ENCODE measurements around the gene DUSP5.
"Not testable (repeated sequence)": the region's sequence is repeated elsewhere in the genome, so short reads cannot be mapped to it uniquely, and the experiment has no call there.

Gene DUSP5

DNA sequence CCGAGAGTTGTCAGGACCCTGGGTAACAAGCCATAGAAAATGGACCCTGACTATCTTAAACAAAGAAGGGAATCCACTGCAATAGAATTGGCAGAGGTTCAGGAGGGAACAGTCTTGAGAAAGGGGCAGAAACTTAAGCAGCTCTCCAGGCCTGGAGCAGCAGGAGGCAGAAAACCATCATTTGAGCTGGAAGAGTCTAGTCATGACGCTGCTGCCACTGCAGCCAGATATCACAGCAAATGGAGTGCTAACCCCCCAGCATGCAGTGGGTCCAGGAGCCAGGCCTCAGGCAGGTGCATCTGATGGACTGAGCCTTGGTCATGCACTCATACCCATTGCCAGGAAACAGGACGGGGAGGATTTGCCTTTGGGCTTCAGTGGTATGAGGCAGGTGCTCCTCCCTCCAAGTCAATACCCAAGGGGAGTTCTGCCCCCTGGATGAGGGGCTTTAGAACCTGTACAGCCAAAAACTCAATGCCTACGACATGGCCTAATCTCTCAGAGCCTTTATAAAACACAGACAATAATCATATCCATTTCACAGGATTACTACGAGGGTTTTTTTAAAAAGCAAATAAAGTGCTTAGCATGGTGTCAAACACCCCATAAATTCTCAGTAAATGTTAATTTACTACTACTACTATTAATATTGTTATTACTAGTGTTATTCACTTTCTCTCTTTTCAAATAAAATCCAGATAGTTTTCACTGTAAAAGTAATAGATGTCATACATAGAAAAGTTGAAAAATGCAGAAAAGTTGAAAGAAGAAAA is 30.7 kb downstream of the DUSP5 start:
- Histone ChIP-seq H3K9me3 (ENCODE audit: low read length) (no peaks in the 10 kb centered on the region), H3K4me3 (ENCODE audit: low read depth in 1 of 2, low read length in 2 of 2) (no peak overlapping the region), H3K27ac (ENCODE audit: low read depth, low read length) (no peak overlapping the region), H3K9ac (ENCODE audit: low read length) (no peak overlapping the region), H3K36me3 (ENCODE audit: insufficient read depth, low read length) (no peaks in the 10 kb centered on the region), H3K27me3 (ENCODE audit: control insufficient read depth in 1 of 2, insufficient read depth in 2 of 2, low read length in 2 of 2) (peaks cover 0 to 7% of the 10 kb centered on the region in 2 donors), H3K4me1 (ENCODE audit: insufficient read depth, low read length) (no peaks in the 10 kb centered on the region)

DNA sequence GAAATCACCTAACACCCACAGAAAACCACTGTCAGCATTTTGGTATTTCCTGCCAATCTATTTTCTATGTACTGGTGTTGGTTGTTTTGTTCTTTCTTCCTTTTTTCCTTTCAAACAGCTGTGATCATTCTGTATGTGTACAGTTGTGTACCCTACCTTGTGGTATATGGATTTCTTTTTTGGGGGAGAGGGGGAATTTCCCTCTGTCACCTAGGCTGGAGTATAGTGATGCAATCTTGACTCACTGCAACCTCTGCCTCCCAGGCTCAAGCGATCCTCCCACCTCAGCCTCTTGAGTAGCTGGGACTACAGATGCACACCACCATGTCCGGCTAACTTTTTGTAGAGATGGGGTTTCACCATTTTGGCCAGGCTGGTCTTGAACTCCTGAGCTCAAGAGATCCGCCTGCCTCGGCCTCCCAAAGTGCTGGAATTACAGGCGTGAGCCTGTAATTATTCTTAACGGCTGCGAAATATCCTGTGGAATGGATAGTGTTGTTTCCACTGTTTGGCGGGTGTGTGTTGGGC is 31.4 kb downstream of the DUSP5 start:
- not testable (repeated sequence) for H3K4me3 ChIP-seq (ENCODE audit: low read depth in 1 of 2, low read length in 2 of 2); H3K4me1 ChIP-seq (ENCODE audit: insufficient read depth, low read length); H3K27ac ChIP-seq (ENCODE audit: low read depth, low read length); H3K9me3 ChIP-seq (ENCODE audit: low read length); H3K9ac ChIP-seq (ENCODE audit: low read length); H3K27me3 ChIP-seq (ENCODE audit: control insufficient read depth in 1 of 2, insufficient read depth in 2 of 2, low read length in 2 of 2); H3K36me3 ChIP-seq (ENCODE audit: insufficient read depth, low read length)

DNA sequence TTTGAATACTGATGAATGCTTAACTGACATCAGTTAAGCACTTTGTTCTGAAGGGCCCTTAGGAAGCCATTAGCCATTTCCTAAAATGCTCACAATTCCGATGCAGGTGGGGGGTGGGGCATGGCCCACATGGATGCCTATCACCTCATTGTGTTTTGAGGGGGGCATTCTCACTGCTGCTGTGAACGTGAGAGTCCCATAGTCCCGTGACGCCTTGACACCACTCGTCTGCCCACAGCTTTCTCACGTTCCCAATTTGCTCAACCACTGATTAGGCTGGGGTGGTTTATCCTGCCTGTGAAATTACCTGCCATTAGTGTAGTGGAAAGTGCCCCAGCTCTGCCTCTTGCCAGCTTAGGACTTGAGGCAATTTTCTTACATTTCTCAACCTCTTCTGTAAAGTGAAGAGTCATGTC is 31.9 kb downstream of the DUSP5 start:
- Histone ChIP-seq H3K4me1 (ENCODE audit: insufficient read depth, low read length) (no peaks in the 10 kb centered on the region), H3K27ac (ENCODE audit: low read depth, low read length) (no peak overlapping the region), H3K4me3 (ENCODE audit: low read depth in 1 of 2, low read length in 2 of 2) (no peak overlapping the region)

DNA sequence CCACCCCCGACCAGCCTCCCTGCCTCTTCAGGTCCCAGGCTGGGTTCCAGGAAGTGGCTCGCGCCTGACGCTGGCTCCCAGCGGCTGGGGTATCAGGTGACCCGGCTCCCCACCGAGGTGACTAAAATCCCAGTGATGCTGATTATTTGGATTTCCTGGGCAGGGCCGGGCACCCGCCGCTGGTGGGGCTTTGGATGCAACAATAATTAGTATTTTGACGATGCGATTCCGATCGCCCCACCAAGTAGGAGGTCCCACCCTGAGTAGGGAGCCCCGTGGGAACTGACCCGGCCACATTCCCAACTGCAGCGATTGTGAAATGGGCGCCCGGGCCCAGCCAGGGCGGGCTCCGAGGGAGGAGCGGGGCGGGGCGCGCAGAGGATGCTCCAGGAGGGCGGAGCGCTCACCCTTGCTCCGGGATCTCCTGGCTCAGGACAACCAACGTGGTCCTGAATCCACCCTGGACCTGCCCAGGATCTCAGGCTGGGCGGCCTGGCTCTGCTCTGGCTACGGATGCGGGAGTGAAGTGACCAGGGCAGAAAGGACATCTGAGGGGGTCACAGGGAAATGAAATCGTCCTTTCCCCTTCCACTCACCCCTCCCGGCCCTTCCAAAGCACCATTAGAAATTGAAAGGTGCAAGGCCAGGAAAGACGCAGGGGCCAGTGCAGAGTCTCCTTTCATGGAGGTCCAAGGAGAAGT is 32.6 kb downstream of the DUSP5 start:
- Histone ChIP-seq H3K4me1 (ENCODE audit: insufficient read depth, low read length) (no peaks in the 10 kb centered on the region), H3K27me3 (ENCODE audit: control insufficient read depth in 1 of 2, insufficient read depth in 2 of 2, low read length in 2 of 2) (peaks cover 0 to 7% of the 10 kb centered on the region in 2 donors), H3K27ac (ENCODE audit: low read depth, low read length) (no peak overlapping the region), H3K36me3 (ENCODE audit: insufficient read depth, low read length) (no peaks in the 10 kb centered on the region), H3K9me3 (ENCODE audit: low read length) (no peaks in the 10 kb centered on the region), H3K9ac (ENCODE audit: low read length) (no peak overlapping the region), H3K4me3 (ENCODE audit: low read depth in 1 of 2, low read length in 2 of 2) (peak overlapping the region in 1 of 2 donors; percentile 27)

More for the DNA sequence above, 31.9 kb downstream of the DUSP5 start:
- no peaks in the 10 kb centered on the region for H3K9me3 ChIP-seq (ENCODE audit: low read length)
- peaks cover 0 to 7% of the 10 kb centered on the region in 2 donors for H3K27me3 ChIP-seq (ENCODE audit: control insufficient read depth in 1 of 2, insufficient read depth in 2 of 2, low read length in 2 of 2)
- no peak overlapping the region for H3K9ac ChIP-seq (ENCODE audit: low read length)
- no peaks in the 10 kb centered on the region for H3K36me3 ChIP-seq (ENCODE audit: insufficient read depth, low read length)

DNA sequence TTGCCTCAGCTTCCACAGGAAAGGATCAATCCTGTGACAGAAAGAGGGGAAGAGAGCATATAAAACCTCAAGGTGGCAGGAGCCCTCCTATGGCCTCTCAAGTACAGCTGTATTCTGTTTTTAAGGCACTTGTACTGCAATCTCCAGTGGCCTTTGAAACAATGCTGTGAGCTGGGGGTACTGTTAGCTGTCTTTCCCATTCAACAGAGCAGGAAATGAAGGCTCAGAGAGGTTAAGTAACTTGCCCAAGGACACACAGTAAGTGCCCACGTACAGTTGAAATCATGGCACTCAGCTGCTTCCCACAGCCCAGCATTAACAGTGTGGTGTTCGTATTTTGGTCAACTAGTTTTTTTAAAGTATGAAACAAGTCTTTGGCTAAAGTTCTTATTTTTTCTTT is 34.0 kb downstream of the DUSP5 start:
- no peaks in the 10 kb centered on the region for H3K9me3 ChIP-seq (ENCODE audit: low read length)
- H3K27me3 ChIP-seq (ENCODE audit: control insufficient read depth in 1 of 2, insufficient read depth in 2 of 2, low read length in 2 of 2) = peaks cover 0 to 7% of the 10 kb centered on the region in 2 donors
- H3K9ac ChIP-seq (ENCODE audit: low read length) = no peak overlapping the region
- H3K36me3 ChIP-seq (ENCODE audit: insufficient read depth, low read length) = no peaks in the 10 kb centered on the region
- no peaks in the 10 kb centered on the region for H3K4me1 ChIP-seq (ENCODE audit: insufficient read depth, low read length)
- H3K27ac ChIP-seq (ENCODE audit: low read depth, low read length) = no peak overlapping the region
- H3K4me3 ChIP-seq (ENCODE audit: low read depth in 1 of 2, low read length in 2 of 2) = no peak overlapping the region

DNA sequence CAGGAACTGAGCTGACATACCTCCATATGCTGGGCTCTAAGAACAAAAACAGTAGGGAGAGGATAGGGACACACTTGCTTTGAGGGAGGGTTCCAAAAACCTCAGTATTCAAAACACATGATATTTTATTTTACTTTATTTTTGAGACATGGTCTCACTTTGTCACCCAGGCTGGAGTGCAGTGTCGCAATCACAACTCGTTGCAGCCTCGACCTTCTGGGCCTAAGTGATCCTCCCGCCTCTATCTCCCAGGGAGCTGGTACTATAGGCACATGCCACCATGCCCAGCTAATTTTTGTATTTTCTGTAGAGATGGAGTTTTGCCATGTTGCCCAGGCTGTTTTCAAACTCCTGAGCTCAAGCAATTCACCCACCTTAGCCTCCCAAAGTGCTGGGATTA is 34.9 kb downstream of the DUSP5 start:
- not testable (repeated sequence) for H3K36me3 ChIP-seq (ENCODE audit: insufficient read depth, low read length); H3K4me1 ChIP-seq (ENCODE audit: insufficient read depth, low read length); H3K4me3 ChIP-seq (ENCODE audit: low read depth in 1 of 2, low read length in 2 of 2); H3K27ac ChIP-seq (ENCODE audit: low read depth, low read length); H3K27me3 ChIP-seq (ENCODE audit: control insufficient read depth in 1 of 2, insufficient read depth in 2 of 2, low read length in 2 of 2); H3K9me3 ChIP-seq (ENCODE audit: low read length); H3K9ac ChIP-seq (ENCODE audit: low read length)

DNA sequence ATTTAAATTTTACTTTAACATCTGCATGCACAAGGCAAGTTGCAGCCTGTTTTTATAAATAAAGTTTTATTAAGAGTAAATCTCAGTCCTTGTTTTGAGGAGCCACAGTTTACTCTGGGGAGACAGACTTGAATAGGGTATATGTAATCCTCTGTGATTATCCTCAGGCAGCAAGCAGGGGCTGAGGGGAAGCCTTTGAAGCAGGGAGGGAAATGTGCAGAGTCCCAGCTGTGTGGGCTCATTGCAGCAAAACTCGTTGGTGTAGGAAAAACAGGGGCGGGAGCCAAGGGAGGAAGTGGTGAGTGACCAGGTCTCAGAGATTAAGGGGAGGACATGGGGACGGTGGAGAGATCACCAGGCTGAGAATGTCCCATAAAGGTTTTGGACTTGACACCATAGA is 35.4 kb downstream of the DUSP5 start:
- Histone ChIP-seq H3K27ac (ENCODE audit: low read depth, low read length) (no peak overlapping the region), H3K4me1 (ENCODE audit: insufficient read depth, low read length) (no peaks in the 10 kb centered on the region), H3K27me3 (ENCODE audit: control insufficient read depth in 1 of 2, insufficient read depth in 2 of 2, low read length in 2 of 2) (peaks cover 0 to 7% of the 10 kb centered on the region in 2 donors), H3K4me3 (ENCODE audit: low read depth in 1 of 2, low read length in 2 of 2) (no peak overlapping the region), H3K36me3 (ENCODE audit: insufficient read depth, low read length) (no peaks in the 10 kb centered on the region), H3K9me3 (ENCODE audit: low read length) (no peaks in the 10 kb centered on the region), H3K9ac (ENCODE audit: low read length) (no peak overlapping the region)

DNA sequence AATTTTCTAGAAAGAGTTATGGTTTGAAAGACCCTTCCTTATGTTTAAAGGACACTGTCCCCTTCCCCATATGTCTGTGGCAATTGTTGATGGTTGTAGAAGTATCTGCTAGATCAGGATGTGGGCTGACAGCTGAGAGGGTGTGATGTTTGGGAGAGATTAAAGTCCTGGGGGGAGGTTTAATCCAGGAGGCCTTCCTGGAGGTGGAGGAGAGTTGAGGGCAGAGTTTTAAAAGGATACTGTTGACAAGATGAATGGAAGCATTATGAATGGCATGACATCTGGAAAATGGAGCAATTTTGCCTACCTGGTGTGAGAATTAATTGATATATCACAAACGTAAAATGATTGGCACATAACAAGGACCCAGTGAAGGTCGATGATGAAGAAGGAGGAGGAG is 36.9 kb downstream of the DUSP5 start:
- Histone ChIP-seq H3K9me3 (ENCODE audit: low read length) (no peaks in the 10 kb centered on the region), H3K27me3 (ENCODE audit: control insufficient read depth in 1 of 2, insufficient read depth in 2 of 2, low read length in 2 of 2) (peaks cover 0 to 7% of the 10 kb centered on the region in 2 donors), H3K9ac (ENCODE audit: low read length) (no peak overlapping the region), H3K27ac (ENCODE audit: low read depth, low read length) (no peak overlapping the region), H3K4me3 (ENCODE audit: low read depth in 1 of 2, low read length in 2 of 2) (no peak overlapping the region), H3K4me1 (ENCODE audit: insufficient read depth, low read length) (no peaks in the 10 kb centered on the region), H3K36me3 (ENCODE audit: insufficient read depth, low read length) (no peaks in the 10 kb centered on the region)

DNA sequence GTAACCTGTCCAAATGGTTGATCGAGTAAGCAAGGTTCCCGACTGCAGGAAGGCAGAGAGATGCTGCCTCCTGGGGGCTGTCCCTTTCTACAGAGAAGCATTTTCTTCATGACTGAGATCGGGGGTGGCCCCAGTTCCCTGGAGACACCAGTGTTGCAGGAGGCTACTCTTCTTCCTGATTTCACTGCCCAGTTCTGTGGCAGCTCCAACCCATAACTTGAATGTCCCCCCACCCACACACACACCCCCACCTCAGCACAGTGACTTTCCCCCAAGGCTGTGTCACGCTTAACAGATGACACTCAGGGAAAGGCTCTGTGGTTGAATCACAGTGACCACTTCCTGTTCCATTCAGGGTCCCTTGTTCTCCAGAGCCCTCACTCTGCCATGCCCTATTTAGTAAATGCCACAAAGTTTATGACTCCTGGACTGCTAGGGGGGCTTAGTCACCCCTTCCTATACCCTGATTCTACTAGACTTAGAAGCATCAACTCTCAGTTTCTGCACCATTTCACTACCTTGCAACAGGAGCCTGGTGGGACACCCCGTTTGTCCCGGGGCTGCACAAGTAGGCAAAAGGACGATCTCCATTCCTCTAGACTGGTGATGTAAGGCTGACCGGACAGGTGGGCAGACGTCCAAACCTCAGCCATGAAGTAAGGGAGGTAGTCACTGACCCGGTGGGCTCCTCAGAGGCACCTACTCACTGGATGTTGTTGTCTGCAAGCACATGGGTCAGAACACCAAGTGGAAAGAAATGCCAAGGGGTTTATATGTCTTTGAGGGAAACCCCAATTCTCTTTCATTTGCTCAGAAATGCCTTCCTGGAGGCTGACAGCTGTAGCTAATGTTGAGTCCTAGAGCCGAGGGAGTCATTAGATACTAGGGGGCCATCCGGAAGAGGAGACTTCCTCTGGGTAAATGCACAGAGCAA is 38.5 kb downstream of the DUSP5 start:
- Histone ChIP-seq H3K9me3 (ENCODE audit: low read length) (no peaks in the 10 kb centered on the region), H3K4me1 (ENCODE audit: insufficient read depth, low read length) (no peaks in the 10 kb centered on the region), H3K36me3 (ENCODE audit: insufficient read depth, low read length) (no peaks in the 10 kb centered on the region), H3K27me3 (ENCODE audit: control insufficient read depth in 1 of 2, insufficient read depth in 2 of 2, low read length in 2 of 2) (peaks cover 0 to 7% of the 10 kb centered on the region in 2 donors), H3K27ac (ENCODE audit: low read depth, low read length) (no peak overlapping the region), H3K9ac (ENCODE audit: low read length) (no peak overlapping the region), H3K4me3 (ENCODE audit: low read depth in 1 of 2, low read length in 2 of 2) (no peak overlapping the region)

DNA sequence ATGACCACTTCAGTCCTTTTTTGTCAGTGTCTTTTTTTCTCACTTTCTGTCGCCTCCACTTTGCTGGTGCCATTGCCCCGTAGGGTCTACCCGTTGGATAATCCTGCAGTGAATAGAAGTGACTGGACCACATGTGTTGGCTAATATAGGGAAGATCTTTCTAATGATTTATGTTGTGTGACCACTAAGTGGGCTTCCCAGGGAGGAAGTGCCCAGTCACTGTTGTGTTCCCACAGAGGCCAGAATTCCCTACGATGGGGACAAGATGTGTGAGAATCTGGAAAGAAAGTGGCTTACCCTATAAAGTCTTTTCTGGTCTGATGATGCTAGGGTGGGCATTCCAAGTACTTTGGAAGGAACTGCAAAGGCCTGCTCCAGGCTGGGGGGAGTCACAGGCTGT is 41.4 kb downstream of the DUSP5 start:
- no peaks in the 10 kb centered on the region for H3K27me3 ChIP-seq (ENCODE audit: control insufficient read depth in 1 of 2, insufficient read depth in 2 of 2, low read length in 2 of 2)
- no peak overlapping the region for H3K27ac ChIP-seq (ENCODE audit: low read depth, low read length)
- no peaks in the 10 kb centered on the region for H3K9me3 ChIP-seq (ENCODE audit: low read length)
- H3K4me1 ChIP-seq (ENCODE audit: insufficient read depth, low read length) = no peaks in the 10 kb centered on the region
- no peak overlapping the region for H3K4me3 ChIP-seq (ENCODE audit: low read depth in 1 of 2, low read length in 2 of 2)
- no peaks in the 10 kb centered on the region for H3K36me3 ChIP-seq (ENCODE audit: insufficient read depth, low read length)
- H3K9ac ChIP-seq (ENCODE audit: low read length) = no peak overlapping the region

DNA sequence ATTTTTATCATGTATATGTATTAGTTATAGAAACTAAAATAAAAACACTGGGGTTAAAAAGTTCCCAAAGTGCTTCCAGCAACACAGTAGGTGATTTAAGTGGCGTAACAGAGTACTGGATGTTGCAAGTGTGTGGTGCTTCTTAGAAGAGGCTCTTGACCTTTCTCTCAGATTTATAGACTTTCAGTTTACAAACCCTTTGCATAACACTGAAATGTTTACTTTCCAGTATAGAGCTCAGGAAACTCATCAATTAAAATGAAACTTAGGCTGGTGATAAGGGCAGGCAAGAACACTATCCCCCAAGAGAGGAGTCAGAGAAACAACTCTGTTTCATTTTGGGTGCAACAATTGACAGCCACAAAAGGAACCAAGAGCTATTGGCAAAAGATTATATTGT is 42.3 kb downstream of the DUSP5 start:
- H3K27me3 ChIP-seq (ENCODE audit: control insufficient read depth in 1 of 2, insufficient read depth in 2 of 2, low read length in 2 of 2) = no peaks in the 10 kb centered on the region
- H3K9ac ChIP-seq (ENCODE audit: low read length) = no peak overlapping the region
- H3K4me1 ChIP-seq (ENCODE audit: insufficient read depth, low read length) = no peaks in the 10 kb centered on the region
- no peaks in the 10 kb centered on the region for H3K36me3 ChIP-seq (ENCODE audit: insufficient read depth, low read length)
- H3K9me3 ChIP-seq (ENCODE audit: low read length) = no peaks in the 10 kb centered on the region
- no peak overlapping the region for H3K27ac ChIP-seq (ENCODE audit: low read depth, low read length)
- no peak overlapping the region for H3K4me3 ChIP-seq (ENCODE audit: low read depth in 1 of 2, low read length in 2 of 2)

Measured in muscle layer of colon (tissue), 2 donors.